H1 (cell line): Measurements from ENCODE around the gene TBC1D25. TPM values are rescaled to one million over a fixed set of nuclear protein-coding genes. Genes with fewer than 3 reads are reported as not detected.

Source experiments
- CTCF ChIA-PET: fragments of 300-600 bp; sonication (Branson Sonifier 250); formaldehyde crosslinking; loops from one replicate; lab custom pipeline; 2021; ENCODE audit not compliant: partially characterized antibody; lab: Charles Lee
- POLR2A ChIA-PET: fragments of 300-600 bp; sonication (Branson Sonifier 250); formaldehyde crosslinking; loops from one replicate; lab custom pipeline; 2021; ENCODE audit warnings: inconsistent platforms; ENCODE audit not compliant: partially characterized antibody; lab: Charles Lee
- DNase-seq, 2 experiments: peaks; one replicate each; pipeline versions ENCODE4 v3.0.0 to v3.0.0-alpha.2; 2010 to 2022; ENCODE audit warnings: low spot score in 2 of 2, low read depth in 1 of 2, mixed read lengths in 1 of 2
- FAIRE-seq: peaks from 2 replicates; lab custom pipeline; 2011; peaks lifted over from hg19 to GRCh38; lab: Jason Lieb, UNC
- H2AFZ ChIP-seq: 2 replicates; pipeline ENCODE4 v1.8.1; 2012; ENCODE audit warnings: low read length, inconsistent platforms
- H2AK5ac ChIP-seq: 2 replicates; pipeline ENCODE4 v1.6.1; 2013; ENCODE audit warnings: low read depth, low read length
- H2BK120ac ChIP-seq: replicated peaks from 2 replicates; pipeline ENCODE3; 2013; ENCODE audit warnings: low read depth, low read length, inconsistent platforms
- H2BK12ac ChIP-seq: 2 replicates; pipeline ENCODE4 v1.6.1; 2013; ENCODE audit warnings: low read depth, low read length
- H2BK15ac ChIP-seq: 2 replicates; pipeline ENCODE4 v1.6.1; 2013; ENCODE audit warnings: low read length
- H2BK20ac ChIP-seq: 2 replicates; pipeline ENCODE4 v1.6.1; 2013; ENCODE audit warnings: low read length
- H2BK5ac ChIP-seq: 2 replicates; pipeline ENCODE4 v1.6.1; 2013; ENCODE audit warnings: low read depth, low read length
- H3K14ac ChIP-seq: 2 replicates; pipeline ENCODE4 v1.6.1; 2013; ENCODE audit warnings: inconsistent platforms; ENCODE audit not compliant: insufficient read length
- H3K18ac ChIP-seq: 2 replicates; pipeline ENCODE4 v1.6.1; 2013; ENCODE audit warnings: low read length; ENCODE audit errors: extremely low read depth
- H3K23ac ChIP-seq: 2 replicates; pipeline ENCODE4 v1.6.1; 2013; ENCODE audit warnings: inconsistent platforms; ENCODE audit not compliant: insufficient read length
- H3K23me2 ChIP-seq: 2 replicates; pipeline ENCODE4 v1.6.1; 2013; ENCODE audit warnings: low read depth, low read length
- H3K27ac ChIP-seq: 2 replicates; pipeline ENCODE4 v1.6.1; 2011; ENCODE audit warnings: low read depth, low read length, inconsistent platforms
- H3K27me3 ChIP-seq, 4 experiments: replicated peaks in 1 of 4; 1 replicate in 1 of 4; 2 replicates in 3 of 4; pipeline versions ENCODE4 v1.6.1 to v1.8.1; 2011 to 2013; ENCODE audit warnings: low read length in 3 of 4, mild to moderate bottlenecking in 3 of 4, inconsistent platforms in 2 of 4, mixed read lengths in 2 of 4, moderate library complexity in 1 of 4; ENCODE audit not compliant: control insufficient read depth in 3 of 4, insufficient read depth in 3 of 4; ENCODE audit errors: extremely low read depth in 1 of 4
- H3K36me3 ChIP-seq, 4 experiments: 2 replicates each; pipeline versions ENCODE4 v1.6.1 to v1.8.1; 2011 to 2013; ENCODE audit warnings: mild to moderate bottlenecking in 4 of 4, low read length in 3 of 4, moderate library complexity in 2 of 4, control low read depth in 1 of 4, inconsistent platforms in 1 of 4; ENCODE audit not compliant: insufficient read depth in 4 of 4, control insufficient read depth in 2 of 4
- H3K4ac ChIP-seq: replicated peaks from 2 replicates; pipeline ENCODE3; 2013; ENCODE audit warnings: low read length, low read depth, mixed read lengths, inconsistent platforms; ENCODE audit not compliant: insufficient read length
- H3K4me1 ChIP-seq, 4 experiments: replicated peaks in 1 of 4; 1 replicate in 1 of 4; 2 replicates in 3 of 4; pipeline versions ENCODE4 v1.6.1 to v1.8.1; 2011 to 2013; ENCODE audit warnings: low read length in 3 of 4, inconsistent platforms in 2 of 4, mixed read lengths in 1 of 4; ENCODE audit not compliant: insufficient read depth in 4 of 4, control insufficient read depth in 3 of 4
- H3K4me2 ChIP-seq, 2 experiments: 2 replicates each; pipeline versions ENCODE4 v1.6.1 to v1.8.1; 2011 to 2013; ENCODE audit warnings: low read depth in 2 of 2, low read length in 2 of 2, control low read depth in 1 of 2, inconsistent platforms in 1 of 2, mild to moderate bottlenecking in 1 of 2; ENCODE audit not compliant: insufficient read depth in 1 of 2
- H3K4me3 ChIP-seq, 4 experiments: fragments of 200-600, 300-600 bp in 1 of 4; sonication (generic), shearing (Covaris generic), sonication (Bioruptor Twin) in 1 of 4; 2 replicates each; pipeline versions ENCODE4 v1.5.1 to v1.8.1; 2011 to 2016; ENCODE audit warnings: low read length in 4 of 4, low read depth in 3 of 4, control low read depth in 2 of 4, inconsistent platforms in 2 of 4, mild to moderate bottlenecking in 2 of 4, mixed read lengths in 1 of 4, moderate library complexity in 1 of 4; ENCODE audit not compliant: insufficient read depth in 2 of 4; ENCODE audit errors: extremely low read depth in 1 of 4
- H3K56ac ChIP-seq: replicated peaks from 2 replicates; pipeline ENCODE3; 2013; ENCODE audit warnings: low read depth, mild to moderate bottlenecking, mixed read lengths, low read length, inconsistent platforms; ENCODE audit not compliant: insufficient read length
- H3K79me1 ChIP-seq: 2 replicates; pipeline ENCODE4 v1.6.1; 2013; ENCODE audit warnings: low read depth, low read length, control low read depth
- H3K79me2 ChIP-seq, 2 experiments: 2 replicates each; pipeline versions ENCODE4 v1.6.1 to v1.8.1; 2012 to 2013; ENCODE audit warnings: low read length in 2 of 2, mild to moderate bottlenecking in 2 of 2, inconsistent platforms in 1 of 2; ENCODE audit not compliant: insufficient read depth in 2 of 2, control insufficient read depth in 1 of 2
- H3K9ac ChIP-seq, 4 experiments: replicated peaks in 1 of 4; 1 replicate in 1 of 4; 2 replicates in 3 of 4; pipeline versions ENCODE4 v1.6.1 to v1.8.1; 2011 to 2013; ENCODE audit warnings: low read depth in 3 of 4, low read length in 3 of 4, control low read depth in 2 of 4, mild to moderate bottlenecking in 2 of 4, moderate library complexity in 2 of 4, inconsistent platforms in 1 of 4; ENCODE audit errors: extremely low read depth in 1 of 4
- H3K9me3 ChIP-seq, 2 experiments: 2 replicates each; pipeline versions ENCODE4 v1.6.1 to v1.8.1; 2012 to 2013; ENCODE audit warnings: mild to moderate bottlenecking in 2 of 2, moderate library complexity in 2 of 2, control low read depth in 1 of 2, inconsistent platforms in 1 of 2, low read depth in 1 of 2, low read length in 1 of 2, mixed read lengths in 1 of 2; ENCODE audit not compliant: insufficient read depth in 2 of 2
- H4K20me1 ChIP-seq, 2 experiments: replicated peaks in 1 of 2; 2 replicates each; pipeline versions ENCODE3 to v1.8.1; 2011 to 2013; ENCODE audit warnings: inconsistent platforms in 2 of 2, low read length in 2 of 2, mild to moderate bottlenecking in 1 of 2; ENCODE audit not compliant: insufficient read depth in 2 of 2, control insufficient read depth in 1 of 2
- H4K5ac ChIP-seq: 2 replicates; pipeline ENCODE4 v1.6.1; 2013; ENCODE audit warnings: low read length, low read depth, mixed read lengths, inconsistent platforms; ENCODE audit not compliant: insufficient read length
- H4K8ac ChIP-seq: 2 replicates; pipeline ENCODE4 v1.8.0; 2013; ENCODE audit warnings: mild to moderate bottlenecking, moderate library complexity, low read length, inconsistent platforms; ENCODE audit not compliant: insufficient read depth; ENCODE audit errors: extremely low read depth
- H4K91ac ChIP-seq: replicated peaks from 2 replicates; pipeline ENCODE3; 2013; ENCODE audit warnings: low read length, mixed read lengths, inconsistent platforms; ENCODE audit not compliant: insufficient read length
- ASH2L ChIP-seq: fragments of 200-600, 300-600 bp; sonication (generic); IDR thresholded peaks from one replicate; pipeline ENCODE4 v1.7.1; 2017; ENCODE audit warnings: low read length
- EZH2 ChIP-seq: fragments of 200-600 bp; sonication (generic); IDR thresholded peaks from 2 replicates; pipeline ENCODE4 v1.7.1; 2012; ENCODE audit warnings: low read depth, mild to moderate bottlenecking, moderate library complexity, low read length, inconsistent platforms; ENCODE audit not compliant: severe bottlenecking
- GTF2F1 ChIP-seq: IDR thresholded peaks from 2 replicates; pipeline ENCODE4 v1.6.1; 2012; ENCODE audit warnings: low read depth, low read length, improper control_type of control experiment, borderline replicate concordance
- JUND ChIP-seq: IDR thresholded peaks from 2 replicates; pipeline ENCODE4 v1.6.1; 2011; ENCODE audit warnings: mild to moderate bottlenecking, improper control_type of control experiment, low read length
- POLR2AphosphoS5 ChIP-seq: IDR thresholded peaks from 2 replicates; pipeline ENCODE4 v1.6.1; 2011; ENCODE audit warnings: low read depth, low read length
- TAF7 ChIP-seq: optimal IDR thresholded peaks from 2 replicates; pipeline ENCODE3; 2011; ENCODE audit warnings: low read depth, mild to moderate bottlenecking, inconsistent platforms, low read length, moderate library complexity, borderline replicate concordance
- TBP ChIP-seq: IDR thresholded peaks from 2 replicates; pipeline ENCODE4 v1.6.1; 2011; ENCODE audit warnings: low read depth, low read length, improper control_type of control experiment
- WGBS, 2 experiments: shearing (Covaris generic) in 1 of 2; methylation state at CpG; one replicate each; pipeline versions ENCODE4 v1.1.6 to v1.1.7; 2013 to 2015; ENCODE audit warnings: low lambda C conversion rate in 2 of 2, mixed read lengths in 2 of 2, inconsistent platforms in 1 of 2, low coverage in 1 of 2, missing lambda C conversion rate in 1 of 2; ENCODE audit not compliant: insufficient replicate concordance in 2 of 2, insufficient coverage in 1 of 2, insufficient read length in 1 of 2; ENCODE audit errors: extremely low coverage in 1 of 2, missing lambda C conversion rate in 1 of 2; 5-methylcytosine and 5-hydroxymethylcytosine counted together
- polyA plus RNA-seq, 7 experiments: library from polyadenylated mRNA; depleted of rRNA in 3 of 7; stranded (reverse) in 5 of 7; unstranded in 2 of 7; fragments of >200 nt in 5 of 7; fragments of 200-250 nt in 2 of 7; gene quantifications; 1 replicate in 5 of 7; 2 replicates in 1 of 7; 4 replicates in 1 of 7; pipeline versions ENCODE4 v1.2.1 to v1.2.3, GENCODE V29; 2011 to 2013; ENCODE audit warnings: missing spikeins in 2 of 7, mixed read lengths in 2 of 7
- total RNA-seq: library from RNA; stranded (reverse); fragmentation: NEBNext Ultra II Directional; extraction: Animal tissue kit (Norgen Biotek cat#: 25700); gene quantifications from 2 replicates; pipeline ENCODE4 v1.2.1, GENCODE V29; 2021
- TF ChIP-seq, protein P1 (sequence below): IDR thresholded peaks from 2 replicates; pipeline ENCODE4 v1.6.1; 2012; ENCODE audit warnings: low read length, inconsistent platforms
- TF ChIP-seq, protein P2 (sequence below): IDR thresholded peaks from 2 replicates; pipeline ENCODE4 v1.6.1; 2011; ENCODE audit warnings: low read length, improper control_type of control experiment

The TBC1D25 gene
- total and polyA plus RNA-seq, 2 of the 8 experiments (the other 6 are each of a cell fraction or from before 2014, with no cell fraction given): 6.5 to 6.8 TPM

DNA sequence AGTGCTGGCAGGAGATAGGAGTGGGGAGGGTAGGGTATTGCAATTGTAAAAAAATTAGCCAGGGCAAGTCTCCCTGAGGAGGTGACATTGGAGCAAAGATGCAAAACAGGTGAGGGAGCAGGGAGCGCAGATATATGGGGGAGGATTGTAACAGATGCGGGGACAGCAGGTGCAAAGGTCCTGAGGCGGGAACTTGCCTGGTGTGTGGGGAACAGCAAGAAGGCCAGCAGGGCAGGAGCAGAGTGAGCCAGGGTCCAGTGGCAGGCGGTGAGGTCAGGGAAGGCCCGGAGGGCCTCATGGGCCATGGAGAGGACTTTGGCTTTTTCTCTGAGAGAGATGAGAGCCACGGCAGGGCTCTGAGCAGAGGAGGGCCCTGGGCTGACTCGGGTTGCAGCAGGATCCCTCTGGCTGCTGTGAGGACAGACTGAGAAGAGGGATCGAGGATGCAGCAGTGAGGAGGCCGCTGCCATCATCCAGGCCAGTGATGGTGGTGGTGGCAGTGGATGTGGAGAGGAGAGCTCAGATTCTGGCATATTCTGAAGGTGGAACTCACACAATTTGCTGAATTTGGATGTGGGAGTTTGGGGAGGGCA lies 24.6 kb upstream of the TBC1D25 start:
- Histone ChIP-seq H2BK15ac (no peak overlapping the region), H3K4me2 (no peak overlapping the region), H3K23ac (no peak overlapping the region), H2BK120ac (no peak overlapping the region), H3K9ac (no peak overlapping the region), H2AFZ (no peak overlapping the region), H4K5ac (no peak overlapping the region), H3K4me3 (no peak overlapping the region), H3K79me2 (no peaks in the 10 kb centered on the region), H3K14ac (no peak overlapping the region), H4K20me1 (no peaks in the 10 kb centered on the region), H3K56ac (no peak overlapping the region), H2BK5ac (no peak overlapping the region), H3K4me1 (no peaks in the 10 kb centered on the region), H3K27me3 (no peaks in the 10 kb centered on the region; a peak in 1 of 7 replicates), H3K4ac (no peak overlapping the region), H2BK12ac (no peak overlapping the region), H4K8ac (no peak overlapping the region), H2BK20ac (no peak overlapping the region), H3K27ac (no peak overlapping the region), H3K79me1 (no peaks in the 10 kb centered on the region), H3K36me3 (peaks cover 0 to 2% (median 0%) of the 10 kb centered on the region in 4 experiments; a peak in 3 of 8 replicates), H2AK5ac (no peak overlapping the region), H3K18ac (no peak overlapping the region), H3K23me2 (no peaks in the 10 kb centered on the region; the same call in 1 of the 2 replicates), H4K91ac (no peak overlapping the region), H3K9me3 (no peaks in the 10 kb centered on the region)
- DNase-seq (no peak), FAIRE-seq (no peak)
- WGBS, 2 experiments: 93% methylated on average over 6 of the region's 9 CpGs; no CpG with 5 or more reads in 1 of the 2 experiments
- POLR2A ChIA-PET: no interaction called here
- CTCF ChIA-PET: no interaction called here
- TF ChIP-seq TBP (no peak), ASH2L (no peak), TAF7 (no peak), POLR2AphosphoS5 (no peak), JUND (no peak), GTF2F1 (no peak), EZH2 (no peak)
- TF ChIP-seq, protein P1, sequence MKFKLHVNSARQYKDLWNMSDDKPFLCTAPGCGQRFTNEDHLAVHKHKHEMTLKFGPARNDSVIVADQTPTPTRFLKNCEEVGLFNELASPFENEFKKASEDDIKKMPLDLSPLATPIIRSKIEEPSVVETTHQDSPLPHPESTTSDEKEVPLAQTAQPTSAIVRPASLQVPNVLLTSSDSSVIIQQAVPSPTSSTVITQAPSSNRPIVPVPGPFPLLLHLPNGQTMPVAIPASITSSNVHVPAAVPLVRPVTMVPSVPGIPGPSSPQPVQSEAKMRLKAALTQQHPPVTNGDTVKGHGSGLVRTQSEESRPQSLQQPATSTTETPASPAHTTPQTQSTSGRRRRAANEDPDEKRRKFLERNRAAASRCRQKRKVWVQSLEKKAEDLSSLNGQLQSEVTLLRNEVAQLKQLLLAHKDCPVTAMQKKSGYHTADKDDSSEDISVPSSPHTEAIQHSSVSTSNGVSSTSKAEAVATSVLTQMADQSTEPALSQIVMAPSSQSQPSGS: no peak
- TF ChIP-seq, protein P2, sequence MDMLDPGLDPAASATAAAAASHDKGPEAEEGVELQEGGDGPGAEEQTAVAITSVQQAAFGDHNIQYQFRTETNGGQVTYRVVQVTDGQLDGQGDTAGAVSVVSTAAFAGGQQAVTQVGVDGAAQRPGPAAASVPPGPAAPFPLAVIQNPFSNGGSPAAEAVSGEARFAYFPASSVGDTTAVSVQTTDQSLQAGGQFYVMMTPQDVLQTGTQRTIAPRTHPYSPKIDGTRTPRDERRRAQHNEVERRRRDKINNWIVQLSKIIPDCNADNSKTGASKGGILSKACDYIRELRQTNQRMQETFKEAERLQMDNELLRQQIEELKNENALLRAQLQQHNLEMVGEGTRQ: no peak
